DMS114 treated with DMSO at 0.1 percent for 48 hours (cell line): Measurements from ENCODE around the gene MYO15A.

Experiments used
- DNase-seq: peaks from one replicate; lab custom pipeline; 2025; ENCODE audit not compliant: unreplicated experiment; lab: John Stamatoyannopoulos, UW

The MYO15A gene, protein sequence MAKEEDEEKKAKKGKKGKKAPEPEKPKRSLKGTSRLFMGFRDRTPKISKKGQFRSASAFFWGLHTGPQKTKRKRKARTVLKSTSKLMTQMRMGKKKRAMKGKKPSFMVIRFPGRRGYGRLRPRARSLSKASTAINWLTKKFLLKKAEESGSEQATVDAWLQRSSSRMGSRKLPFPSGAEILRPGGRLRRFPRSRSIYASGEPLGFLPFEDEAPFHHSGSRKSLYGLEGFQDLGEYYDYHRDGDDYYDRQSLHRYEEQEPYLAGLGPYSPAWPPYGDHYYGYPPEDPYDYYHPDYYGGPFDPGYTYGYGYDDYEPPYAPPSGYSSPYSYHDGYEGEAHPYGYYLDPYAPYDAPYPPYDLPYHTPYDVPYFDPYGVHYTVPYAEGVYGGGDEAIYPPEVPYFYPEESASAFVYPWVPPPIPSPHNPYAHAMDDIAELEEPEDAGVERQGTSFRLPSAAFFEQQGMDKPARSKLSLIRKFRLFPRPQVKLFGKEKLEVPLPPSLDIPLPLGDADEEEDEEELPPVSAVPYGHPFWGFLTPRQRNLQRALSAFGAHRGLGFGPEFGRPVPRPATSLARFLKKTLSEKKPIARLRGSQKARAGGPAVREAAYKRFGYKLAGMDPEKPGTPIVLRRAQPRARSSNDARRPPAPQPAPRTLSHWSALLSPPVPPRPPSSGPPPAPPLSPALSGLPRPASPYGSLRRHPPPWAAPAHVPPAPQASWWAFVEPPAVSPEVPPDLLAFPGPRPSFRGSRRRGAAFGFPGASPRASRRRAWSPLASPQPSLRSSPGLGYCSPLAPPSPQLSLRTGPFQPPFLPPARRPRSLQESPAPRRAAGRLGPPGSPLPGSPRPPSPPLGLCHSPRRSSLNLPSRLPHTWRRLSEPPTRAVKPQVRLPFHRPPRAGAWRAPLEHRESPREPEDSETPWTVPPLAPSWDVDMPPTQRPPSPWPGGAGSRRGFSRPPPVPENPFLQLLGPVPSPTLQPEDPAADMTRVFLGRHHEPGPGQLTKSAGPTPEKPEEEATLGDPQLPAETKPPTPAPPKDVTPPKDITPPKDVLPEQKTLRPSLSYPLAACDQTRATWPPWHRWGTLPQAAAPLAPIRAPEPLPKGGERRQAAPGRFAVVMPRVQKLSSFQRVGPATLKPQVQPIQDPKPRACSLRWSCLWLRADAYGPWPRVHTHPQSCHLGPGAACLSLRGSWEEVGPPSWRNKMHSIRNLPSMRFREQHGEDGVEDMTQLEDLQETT (N-terminal part only)

DNA sequence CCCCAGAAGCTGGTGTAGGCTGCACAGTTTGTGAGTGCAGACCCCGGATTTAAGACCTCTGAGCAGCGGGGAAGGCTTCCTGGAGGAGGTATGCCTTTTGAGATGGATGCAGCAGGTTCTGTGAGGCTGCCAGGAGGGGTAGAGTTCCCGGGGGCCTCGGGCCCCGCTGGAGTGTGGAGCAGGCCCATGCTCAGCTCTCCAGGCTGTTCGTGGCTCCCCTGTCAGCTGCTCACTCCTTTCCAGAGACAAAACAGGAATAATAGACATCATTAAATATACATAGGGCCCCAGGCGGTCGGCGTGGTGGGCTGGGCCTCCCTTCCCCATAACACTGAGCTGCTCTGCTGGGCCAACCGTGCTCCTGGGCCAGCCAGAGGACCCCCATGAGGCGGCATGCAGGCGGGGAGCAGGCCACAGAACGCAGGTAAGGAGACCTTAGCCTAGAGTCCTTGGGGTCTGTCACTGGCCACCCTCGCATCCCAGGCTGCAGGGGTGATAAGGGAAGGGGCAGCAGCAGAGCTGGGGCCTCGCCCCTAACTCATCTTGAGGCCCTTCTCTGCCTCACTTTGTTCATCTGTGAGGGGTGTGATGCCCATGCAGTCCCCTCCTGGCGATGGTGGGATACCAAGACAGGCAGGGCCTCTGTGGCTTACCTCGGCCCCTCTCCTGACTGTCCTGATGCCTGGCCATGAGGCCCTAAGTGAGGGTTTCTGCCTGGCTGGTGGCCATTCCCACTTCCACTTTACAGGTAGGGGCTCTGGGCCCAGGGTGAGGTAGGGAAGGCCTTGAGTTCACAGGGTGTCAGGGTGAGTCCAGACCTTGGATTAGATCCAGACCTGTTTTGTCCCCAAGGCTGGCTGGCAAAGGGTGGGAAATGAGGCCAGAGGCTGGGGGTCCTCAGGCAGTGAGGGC lies at the start of gene MYO15A:
Gene MYO15A (plus strand): TSS at position 356 of the 912 bp plus-strand sequence. CDS start 10,045 bp downstream, outside the sequence.
- DNase-seq = no peak

DNA sequence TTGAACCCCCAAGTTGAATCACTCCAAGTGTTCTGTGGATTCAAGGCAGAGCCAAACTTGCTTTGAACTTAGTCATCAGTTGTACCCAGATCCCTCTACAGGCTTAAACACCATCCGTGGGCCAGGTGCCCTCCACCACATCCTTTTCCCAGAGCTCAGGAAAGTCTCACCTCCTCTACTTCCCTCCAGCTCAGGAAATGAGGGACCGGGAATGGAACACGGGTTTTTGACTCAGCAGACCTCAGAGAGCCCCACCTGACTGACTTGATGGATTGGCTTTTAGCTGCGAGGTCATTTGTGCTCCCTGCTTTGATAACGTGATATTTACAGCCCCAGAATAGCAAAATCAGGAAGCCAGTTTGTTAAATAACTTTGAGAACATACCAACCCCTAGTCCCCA lies 49.3 kb upstream of the MYO15A start:
- no peak for DNase-seq

DNA sequence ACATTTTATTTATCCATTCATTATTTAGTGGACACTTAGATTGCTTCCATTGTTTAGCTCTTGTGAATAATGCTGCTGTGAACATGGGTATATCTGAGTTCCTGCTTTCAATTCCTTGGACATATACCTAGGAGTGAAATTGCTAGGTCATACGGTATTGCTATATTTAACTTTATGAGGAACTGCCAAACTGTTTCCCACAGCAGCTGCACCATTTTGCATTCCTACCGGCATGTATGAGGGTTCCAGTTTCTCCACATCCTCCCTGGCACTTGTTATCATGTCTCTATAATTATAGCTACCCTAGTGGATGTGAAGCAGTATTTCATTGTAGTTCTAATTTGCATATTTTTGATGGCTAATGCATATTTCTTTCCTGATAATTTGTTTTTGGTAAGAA lies 44.5 kb upstream of the MYO15A start:
- no peak for DNase-seq

DNA sequence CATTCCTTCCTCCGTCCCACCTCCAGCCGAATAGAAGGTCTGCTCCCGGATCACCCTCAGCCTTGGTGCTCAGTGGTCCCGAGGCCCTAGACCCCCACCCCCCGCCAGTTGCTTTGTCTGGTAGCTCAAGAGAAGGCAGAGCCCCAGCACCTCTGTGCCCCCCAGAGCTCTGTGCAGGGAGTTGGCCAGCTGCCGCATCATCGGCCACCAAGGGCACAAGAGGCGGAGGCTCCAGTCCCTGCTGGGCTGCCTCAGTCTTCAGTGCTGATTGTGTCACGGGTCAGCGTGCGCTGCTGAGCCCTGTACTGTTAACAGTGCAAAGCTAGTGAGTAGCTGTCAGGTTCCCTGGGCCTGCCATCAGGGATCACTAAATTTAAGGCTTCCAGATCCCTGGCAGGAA lies 43.0 kb upstream of the MYO15A start:
- no peak for DNase-seq

DNA sequence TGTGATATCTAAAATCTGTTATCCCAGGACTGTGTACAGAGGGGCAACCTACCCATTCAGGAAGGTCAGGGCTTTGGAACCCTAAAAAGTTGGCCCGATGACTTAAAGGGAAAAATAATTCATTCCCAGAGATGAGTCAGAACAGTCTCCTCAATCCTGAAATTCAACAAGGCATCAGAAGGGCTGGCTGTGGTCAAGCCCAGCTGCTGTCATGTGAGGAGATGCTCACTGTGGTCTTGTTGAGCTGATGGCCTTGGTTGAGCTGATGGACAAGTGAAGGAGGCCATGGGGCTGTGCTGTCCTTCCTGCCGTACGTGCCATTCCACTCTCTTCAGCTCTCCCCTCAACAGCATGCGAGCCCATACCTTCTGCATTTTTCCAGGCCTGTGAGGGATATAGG lies 41.7 kb upstream of the MYO15A start:
- DNase-seq = no peak

DNA sequence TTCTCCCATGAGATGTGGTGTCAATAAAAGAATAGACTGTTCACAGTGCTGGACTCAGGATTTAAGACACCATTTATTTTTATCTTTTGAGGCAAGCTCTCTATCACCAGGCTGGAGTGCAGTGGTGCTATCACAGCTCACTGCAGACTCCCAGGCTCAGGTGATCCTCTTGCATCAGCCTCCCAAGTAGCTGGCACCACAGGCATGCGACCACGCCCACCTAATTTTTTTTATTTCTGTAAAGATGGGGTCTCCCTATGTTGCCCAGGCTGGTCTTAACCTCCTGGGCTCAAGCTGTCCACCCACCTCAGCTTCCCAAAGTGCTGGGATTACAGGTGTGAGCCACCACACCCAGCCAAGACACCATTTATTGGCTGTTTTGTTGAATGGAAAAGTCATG lies 39.5 kb upstream of the MYO15A start:
- DNase-seq = no peak

DNA sequence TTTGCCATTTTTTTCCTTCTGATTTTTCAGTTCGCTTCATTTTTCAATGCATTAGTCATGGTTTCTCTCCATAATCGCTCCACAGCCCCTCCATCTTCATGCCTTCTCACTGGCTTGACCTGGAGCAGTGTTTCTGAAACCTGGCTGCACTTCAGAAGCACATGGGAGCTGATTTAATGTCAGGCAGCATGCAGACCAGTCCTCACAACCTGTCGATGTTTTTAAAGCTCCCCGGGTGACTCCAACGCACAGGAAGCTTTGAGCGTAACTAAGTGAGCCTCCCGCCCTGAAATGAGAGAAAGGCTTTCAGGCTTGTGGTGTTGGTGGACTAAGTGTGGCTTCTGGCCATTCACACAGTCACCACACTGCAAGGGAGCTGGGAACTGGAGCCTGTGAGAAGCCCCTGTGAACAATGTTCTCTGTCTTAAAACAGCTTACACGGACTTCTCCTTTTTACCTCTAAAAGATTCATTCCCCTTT lies 37.7 kb upstream of the MYO15A start:
- no peak for DNase-seq

DNA sequence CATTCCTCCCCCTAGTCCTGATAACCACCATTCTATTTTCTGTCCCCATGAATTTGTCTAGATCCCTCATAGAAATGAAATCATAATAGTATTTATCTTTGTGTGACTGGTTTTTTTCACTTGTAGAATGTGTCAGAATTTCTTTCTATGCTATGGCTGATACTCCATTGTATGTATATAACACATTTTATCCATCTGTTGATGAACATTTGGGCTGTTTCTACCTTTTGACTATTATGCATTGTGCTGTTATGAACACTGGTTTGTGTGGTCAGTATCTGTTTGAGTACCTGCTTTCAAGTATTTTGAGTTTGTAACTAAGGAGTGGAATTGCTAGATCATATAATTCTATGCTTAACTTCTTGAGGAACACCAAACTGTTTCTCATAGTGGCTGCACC lies 36.8 kb upstream of the MYO15A start:
- no peak for DNase-seq

DNA sequence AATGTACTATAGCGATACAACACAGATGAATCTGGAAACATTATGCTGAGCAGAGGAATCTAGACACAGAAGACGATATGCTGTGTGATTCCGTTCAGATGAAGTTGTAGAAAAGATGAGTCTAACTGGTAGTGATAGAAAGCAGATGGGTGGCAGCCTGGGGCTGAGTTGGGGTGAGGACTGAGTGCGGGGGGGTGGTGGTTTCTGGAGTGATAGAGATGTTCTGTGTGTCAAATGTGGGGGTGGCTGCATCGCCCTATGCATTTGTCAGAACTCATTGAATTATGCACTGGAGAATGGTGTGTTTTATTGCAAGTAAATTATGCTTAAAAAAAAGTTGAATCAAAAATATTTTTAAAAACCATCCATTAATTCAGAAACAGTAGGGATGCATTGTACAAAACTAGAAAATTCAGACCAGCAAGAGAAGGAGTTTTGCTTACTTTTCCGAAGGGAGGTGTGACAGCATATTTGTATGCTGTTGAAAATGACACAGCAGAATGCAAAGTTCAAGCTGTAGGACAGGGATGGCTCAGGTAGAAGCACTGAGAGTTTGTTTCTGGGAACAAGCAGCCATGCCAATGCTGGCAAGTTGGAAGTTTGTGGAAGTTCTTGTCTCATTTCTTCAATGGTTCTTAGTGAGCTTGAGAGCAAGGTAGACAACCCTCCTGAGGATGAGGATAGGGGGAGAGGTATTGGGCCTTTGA lies 33.8 kb upstream of the MYO15A start:
- DNase-seq = no peak

DNA sequence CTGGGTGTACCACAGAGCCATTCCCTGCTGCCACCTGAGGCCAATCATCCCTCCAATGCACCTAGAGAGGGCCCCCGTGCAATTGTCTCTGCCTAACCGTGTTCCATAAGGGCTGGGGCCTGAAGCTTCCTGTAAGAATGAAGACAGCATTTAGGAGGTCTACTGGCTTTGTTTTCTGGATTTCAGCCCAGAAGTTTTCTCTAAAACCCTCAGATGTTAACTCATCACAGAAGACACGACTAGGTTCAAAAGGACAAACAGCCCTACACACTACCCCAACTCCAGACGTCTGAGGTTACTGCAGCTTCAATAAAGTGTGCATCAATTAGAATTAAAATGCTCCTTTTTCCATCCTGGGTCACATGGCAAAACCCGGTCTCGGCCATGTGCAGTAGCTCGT lies 31.6 kb upstream of the MYO15A start:
- DNase-seq = no peak

DNA sequence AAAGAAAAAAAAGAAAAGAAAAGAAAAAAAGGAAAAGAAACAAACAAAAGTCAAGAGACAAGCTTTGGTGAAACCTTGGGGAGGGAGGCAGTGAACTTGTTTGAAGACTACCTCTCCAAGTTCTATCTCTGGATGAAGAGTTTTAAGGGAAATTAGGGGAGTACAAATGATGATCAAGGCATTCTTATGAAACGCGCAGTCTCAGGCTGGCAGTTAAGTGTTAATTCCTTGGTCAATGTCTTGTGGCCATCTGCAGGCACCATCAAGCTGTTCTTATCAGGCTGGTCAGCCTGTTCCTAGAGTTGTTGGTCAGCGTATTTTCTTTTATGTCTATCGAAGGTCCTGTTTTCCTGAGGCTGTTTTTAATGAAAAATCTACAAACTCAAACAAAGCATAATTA lies 29.0 kb upstream of the MYO15A start:
- no peak for DNase-seq

DNA sequence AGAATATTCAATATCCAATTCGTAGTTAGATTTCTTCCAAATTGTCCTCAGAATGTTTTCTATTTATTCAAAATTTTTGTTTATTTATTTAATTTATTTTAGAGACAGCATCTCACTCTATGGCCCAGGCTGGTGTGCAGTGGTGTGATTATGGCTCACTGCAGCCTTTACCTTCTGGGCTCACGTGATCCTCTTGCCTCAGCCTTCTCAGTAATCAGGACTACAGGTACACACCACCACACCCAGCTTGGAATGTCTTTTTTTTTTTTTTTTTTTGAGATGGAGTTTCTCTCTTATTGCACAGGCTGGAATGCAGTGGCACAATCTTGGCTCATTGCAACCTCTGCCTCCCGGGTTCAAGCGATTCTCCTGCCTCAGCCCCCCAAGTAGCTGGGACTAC lies 24.3 kb upstream of the MYO15A start:
- DNase-seq = no peak

DNA sequence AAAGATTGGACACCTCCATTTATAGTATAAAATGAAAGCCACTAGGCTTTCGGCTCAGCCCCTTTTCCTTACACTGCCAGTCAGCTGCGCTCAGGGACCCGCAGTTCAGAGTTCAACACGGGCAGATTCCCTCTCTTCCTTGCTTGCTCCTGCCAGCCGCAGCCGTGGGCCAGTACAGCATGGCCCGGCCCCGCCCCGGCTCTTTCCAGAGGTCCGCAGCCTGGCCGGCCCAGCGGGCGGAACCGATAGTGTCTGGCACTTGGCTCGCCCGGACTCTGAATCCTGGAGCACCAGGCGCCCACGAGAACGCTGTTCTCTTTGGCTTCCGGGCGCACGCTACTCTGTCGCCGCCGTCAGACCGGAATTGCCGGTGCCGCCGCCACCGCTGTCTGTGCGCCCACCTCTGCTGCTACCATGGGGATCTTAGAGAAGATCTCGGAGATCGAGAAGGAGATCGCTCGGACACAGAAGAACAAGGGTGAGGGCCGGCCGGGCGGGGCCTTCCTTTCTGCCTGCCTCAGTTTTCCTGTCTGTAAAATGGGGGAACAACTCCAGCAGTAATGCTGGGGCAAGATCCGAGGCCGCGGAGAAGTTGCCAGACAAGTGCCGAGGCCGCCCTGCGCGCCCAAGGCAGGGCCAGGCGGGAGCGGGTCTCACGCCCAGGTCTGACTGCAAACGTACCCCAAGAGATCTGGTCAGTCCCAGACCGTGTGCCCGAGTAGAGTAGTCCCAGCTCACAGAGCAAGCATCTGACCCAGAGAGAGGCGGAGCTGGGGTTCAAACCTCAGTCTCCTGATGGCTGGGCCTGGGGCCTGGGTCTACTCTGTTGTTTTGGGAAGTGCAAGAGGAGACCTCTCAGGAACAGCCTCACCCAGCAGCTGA lies 20.7 kb upstream of the MYO15A start, which contains the start of gene DRG2:
Gene DRG2 (plus strand): TSS at position 339 of the 882 bp plus-strand sequence. CDS start 76 bp downstream, at position 415.
- peak; percentile 28 for DNase-seq

DNA sequence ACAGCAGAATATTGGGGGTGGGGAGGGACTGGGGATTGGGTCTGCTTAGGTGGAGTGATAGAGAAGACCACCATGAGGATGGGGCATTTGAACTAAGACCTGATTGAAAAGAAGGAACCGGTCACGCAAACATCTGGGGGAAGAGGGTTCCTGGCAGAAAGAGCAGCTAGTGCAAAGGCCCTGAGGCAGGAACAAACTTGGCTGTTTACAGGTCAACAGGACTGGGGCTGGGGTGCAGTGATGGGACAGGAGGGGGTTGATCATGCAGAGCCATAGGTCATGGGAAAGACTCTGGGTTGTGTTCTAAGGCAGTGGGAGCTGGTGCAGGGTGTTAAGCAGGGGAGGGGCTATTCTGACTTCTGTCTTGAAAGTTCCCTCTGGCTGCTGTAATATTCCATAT lies 18.9 kb upstream of the MYO15A start:
- DNase-seq = no peak

DNA sequence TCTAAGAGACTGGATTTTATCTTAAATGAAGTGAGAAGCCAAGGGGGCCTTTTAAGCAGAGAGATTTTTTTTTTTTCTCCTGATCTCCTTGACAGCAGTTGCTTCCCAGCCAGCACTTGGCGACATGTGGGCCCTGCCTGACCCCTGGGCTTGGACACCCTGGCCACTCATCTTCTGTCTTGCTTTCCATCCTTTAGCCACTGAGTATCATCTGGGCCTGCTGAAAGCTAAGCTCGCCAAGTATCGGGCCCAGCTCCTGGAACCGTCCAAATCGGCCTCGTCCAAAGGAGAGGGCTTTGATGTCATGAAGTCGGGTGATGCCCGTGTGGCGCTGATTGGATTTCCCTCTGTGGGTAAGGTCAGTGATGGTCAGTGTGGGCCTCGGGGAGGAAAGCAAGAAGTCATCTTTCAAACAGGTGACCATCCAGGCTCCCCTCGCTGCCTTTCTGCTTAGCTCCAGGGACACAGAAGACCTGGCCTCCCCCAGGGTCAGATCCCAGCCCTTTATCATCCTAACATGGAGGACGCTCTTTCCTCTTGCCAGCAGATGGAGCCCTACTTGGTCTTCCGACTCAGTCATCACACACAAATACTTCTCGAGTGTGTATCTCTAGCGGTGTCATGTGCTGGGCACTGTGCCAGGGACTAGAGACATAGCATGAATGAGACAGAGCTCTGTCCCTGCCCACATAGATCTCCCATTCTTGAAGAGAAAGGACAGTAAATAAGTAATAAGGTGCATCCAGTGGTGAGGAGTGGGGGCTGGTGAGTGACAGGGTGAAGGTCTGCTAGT lies 14.7 kb upstream of the MYO15A start:
- no peak for DNase-seq

DNA sequence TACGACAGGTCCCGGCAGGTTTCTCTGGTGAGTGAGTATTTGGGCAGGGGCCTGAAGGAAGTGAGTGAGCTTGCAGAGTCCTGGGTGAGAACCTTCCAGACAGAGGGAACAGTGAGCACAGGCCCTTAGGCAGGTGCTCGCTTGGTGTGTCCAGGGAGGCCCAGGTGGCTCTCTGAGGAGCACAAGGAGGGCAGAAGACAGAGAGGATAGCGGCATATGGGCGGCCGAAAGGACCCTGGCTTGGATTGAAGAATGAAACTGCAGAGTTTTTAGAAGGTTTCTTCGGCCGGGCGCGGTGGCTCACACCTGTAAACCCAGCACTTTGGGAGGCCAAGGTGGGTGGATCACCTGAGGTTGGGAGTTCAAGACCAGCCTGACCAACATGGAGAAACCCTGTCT lies 14.1 kb upstream of the MYO15A start:
- DNase-seq = no peak

DNA sequence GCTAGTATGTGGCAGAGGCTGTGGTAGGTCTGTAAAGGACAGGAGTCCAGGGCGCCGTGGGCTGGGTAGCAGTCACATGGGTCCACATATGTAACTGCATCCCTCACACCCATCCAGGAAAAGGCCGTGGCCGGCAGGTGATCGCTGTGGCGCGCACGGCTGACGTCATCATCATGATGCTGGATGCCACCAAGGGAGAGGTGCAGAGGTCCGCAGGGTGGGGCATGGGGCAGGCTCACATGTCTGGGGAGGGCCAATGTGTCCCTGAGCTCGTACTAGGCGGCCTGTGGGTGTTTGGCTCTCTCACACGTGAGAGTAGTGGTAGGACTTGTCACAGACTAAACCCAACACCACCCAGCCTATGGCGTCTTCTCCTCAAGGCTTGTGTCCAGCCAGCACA lies 9.0 kb upstream of the MYO15A start:
- no peak for DNase-seq

DNA sequence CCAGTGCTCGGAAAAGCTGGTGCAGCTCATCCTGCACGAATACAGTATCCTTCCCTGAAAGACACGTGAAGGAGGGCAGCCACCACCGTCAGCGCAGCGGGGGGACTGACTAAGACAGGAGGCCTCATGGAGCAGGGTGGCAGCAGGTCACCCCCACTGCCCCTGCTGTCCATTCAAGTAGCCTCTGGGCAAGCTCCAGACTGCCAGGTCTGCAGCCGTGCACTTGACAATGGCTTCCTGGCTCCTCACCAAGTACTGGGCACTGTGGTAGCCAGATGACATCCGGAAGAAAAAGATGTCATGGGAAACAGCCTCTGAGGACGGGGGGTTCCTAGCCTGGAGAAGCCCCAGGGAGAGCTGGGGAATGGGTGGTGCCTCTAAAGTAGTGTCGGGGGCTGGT lies 7.9 kb upstream of the MYO15A start:
- DNase-seq = no peak
